Activated B cell treated with CpG ODN at 0.5 μM for 24 hours (primary cell): ENCODE measurements around the gene PNPLA2. TPM values are rescaled to one million over a fixed set of nuclear protein-coding genes. Genes with fewer than 3 reads are reported as not detected.

Source experiments
- ATAC-seq: fragments of 200-7000 bp; cut with Tn5 transposase; one replicate; pipeline ENCODE4 v1.10.0; 2021; ENCODE audit warnings: low read depth, mild to moderate bottlenecking, moderate library complexity
- CTCF ChIA-PET: fragments of 350-600 bp; sonication (Branson Sonifier 250); formaldehyde crosslinking; loops from one replicate; lab custom pipeline; 2021; ENCODE audit warnings: antibody characterized with exemption; lab: Charles Lee
- POLR2A ChIA-PET: fragments of 350-600 bp; sonication (Branson Sonifier 250); formaldehyde crosslinking; loops from one replicate; lab custom pipeline; 2021; ENCODE audit warnings: antibody characterized with exemption; lab: Charles Lee
- DNase-seq: peaks from one replicate; pipeline ENCODE4 v3.0.0; 2022
- H3K27ac Mint-ChIP-seq: one replicate; pipeline ENCODE4 v1.8.0; 2020; ENCODE audit warnings: mixed read lengths
- H3K27me3 Mint-ChIP-seq: one replicate; pipeline ENCODE4 v1.8.0; 2021; ENCODE audit warnings: mixed read lengths
- H3K36me3 Mint-ChIP-seq: one replicate; pipeline ENCODE4 v1.8.0; 2021; ENCODE audit warnings: low read depth, mixed read lengths
- H3K4me1 Mint-ChIP-seq: one replicate; pipeline ENCODE4 v1.8.0; 2021; ENCODE audit warnings: mixed read lengths
- H3K4me3 Mint-ChIP-seq: one replicate; pipeline ENCODE4 v1.8.0; 2020; ENCODE audit warnings: mild to moderate bottlenecking, mixed read lengths
- H3K9me3 Mint-ChIP-seq: one replicate; pipeline ENCODE4 v1.8.0; 2020; ENCODE audit warnings: mixed read lengths
- intact Hi-C: fragments of 100-400 bp; cut with micrococcal nuclease; formaldehyde crosslinking; loops from one replicate; pipeline ENCODE4 v1.15.1; 2024
- total RNA-seq: library from RNA; stranded (reverse); gene quantifications from 2 replicates; pipeline ENCODE4 v1.2.3, GENCODE V29; 2022
- TF ChIP-seq, protein P1 (sequence below): fragments of 200-600 bp; IDR thresholded peaks from one replicate; pipeline ENCODE4 v1.8.0; 2022; ENCODE audit warnings: antibody characterized with exemption, mild to moderate bottlenecking

Gene PNPLA2
- total RNA-seq, 1 donor from 2014 or later: 53.2 TPM

DNA sequence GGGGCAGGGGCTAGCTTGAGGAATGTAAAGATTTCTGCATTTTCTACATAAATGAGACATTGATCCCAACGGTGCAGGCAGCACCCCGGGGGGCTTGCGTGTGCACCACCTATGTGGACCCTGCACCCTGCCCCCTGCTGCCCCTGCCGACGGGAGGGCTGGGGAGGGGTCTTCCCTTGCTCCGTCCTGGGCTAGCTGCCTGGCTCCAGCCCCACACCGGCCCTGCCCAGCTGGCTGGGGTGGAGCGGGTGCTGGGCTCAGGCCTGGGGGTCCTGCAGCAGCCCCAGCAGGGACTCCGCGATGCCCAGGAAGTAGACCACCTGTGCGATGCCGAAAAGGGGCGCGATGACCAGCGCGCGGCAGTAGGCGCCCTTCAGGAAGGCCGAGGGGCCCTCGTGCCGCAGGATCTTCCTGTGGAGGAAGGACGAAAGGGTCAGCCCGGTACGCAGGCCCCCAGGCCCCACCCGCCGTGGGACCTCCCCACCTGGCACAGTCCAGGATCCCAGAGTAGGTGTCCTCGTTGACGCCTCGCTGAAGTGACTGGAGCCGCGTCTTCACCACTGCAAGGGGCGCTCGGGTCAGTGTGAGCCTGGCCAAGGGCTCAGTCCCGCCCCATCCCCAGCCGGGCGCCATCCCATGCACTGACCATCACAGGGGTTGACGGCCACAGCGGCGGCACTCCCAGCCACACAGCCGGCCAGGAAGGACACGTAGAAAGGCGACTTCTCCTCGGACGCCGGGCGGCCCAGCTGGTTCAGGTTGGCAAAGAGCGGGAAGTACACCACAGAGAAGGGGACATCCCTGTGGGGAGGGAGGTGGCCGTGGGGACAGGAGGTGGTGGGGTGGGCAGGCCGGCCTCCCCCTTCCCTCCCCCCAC is 26.8 kb upstream of the PNPLA2 start:
- Mint-ChIP-seq H3K36me3 (peaks cover 21% of the 10 kb centered on the region), H3K4me3 (no peak overlapping the region), H3K4me1 (peaks cover 23% of the 10 kb centered on the region), H3K27ac (no peak overlapping the region), H3K9me3 (no peaks in the 10 kb centered on the region), H3K27me3 (peaks cover 2% of the 10 kb centered on the region)
- ChIA-PET POLR2A (interaction anchor here (0.5 to 0.7 kb wide), 3 partner anchors 95 to 1340 kb away, joined by 3 to 6 read pairs (median 5); partner anchors contain the start of genes DEAF1 and TMEM80), CTCF (no interaction called here)
- TF ChIP-seq, protein P1, sequence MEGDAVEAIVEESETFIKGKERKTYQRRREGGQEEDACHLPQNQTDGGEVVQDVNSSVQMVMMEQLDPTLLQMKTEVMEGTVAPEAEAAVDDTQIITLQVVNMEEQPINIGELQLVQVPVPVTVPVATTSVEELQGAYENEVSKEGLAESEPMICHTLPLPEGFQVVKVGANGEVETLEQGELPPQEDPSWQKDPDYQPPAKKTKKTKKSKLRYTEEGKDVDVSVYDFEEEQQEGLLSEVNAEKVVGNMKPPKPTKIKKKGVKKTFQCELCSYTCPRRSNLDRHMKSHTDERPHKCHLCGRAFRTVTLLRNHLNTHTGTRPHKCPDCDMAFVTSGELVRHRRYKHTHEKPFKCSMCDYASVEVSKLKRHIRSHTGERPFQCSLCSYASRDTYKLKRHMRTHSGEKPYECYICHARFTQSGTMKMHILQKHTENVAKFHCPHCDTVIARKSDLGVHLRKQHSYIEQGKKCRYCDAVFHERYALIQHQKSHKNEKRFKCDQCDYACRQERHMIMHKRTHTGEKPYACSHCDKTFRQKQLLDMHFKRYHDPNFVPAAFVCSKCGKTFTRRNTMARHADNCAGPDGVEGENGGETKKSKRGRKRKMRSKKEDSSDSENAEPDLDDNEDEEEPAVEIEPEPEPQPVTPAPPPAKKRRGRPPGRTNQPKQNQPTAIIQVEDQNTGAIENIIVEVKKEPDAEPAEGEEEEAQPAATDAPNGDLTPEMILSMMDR: no peak
- DNase-seq (no peak), ATAC-seq (no peak)
- intact Hi-C loops: no loop called here

DNA sequence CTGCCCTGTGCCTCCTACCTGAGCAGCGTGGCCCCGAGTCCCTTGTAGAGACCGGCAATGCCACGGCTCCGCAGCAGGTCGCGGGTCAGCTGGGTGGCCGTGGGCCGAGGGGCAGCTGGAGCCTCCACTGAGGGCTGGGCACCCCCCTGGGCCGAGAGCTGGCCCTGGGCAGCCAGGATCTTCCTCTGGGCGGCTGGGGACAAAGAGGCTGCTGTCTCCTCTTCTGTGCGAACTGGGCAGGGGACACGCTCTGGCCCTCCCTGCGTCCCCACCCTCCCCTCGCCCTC is 26.2 kb upstream of the PNPLA2 start:
- no peak for ATAC-seq
- H3K27ac Mint-ChIP-seq: no peak overlapping the region
- H3K36me3 Mint-ChIP-seq: peaks cover 21% of the 10 kb centered on the region
- no peaks in the 10 kb centered on the region for H3K9me3 Mint-ChIP-seq
- no peak for DNase-seq
- intact Hi-C loops: no loop called here
- ChIA-PET CTCF (no interaction called here), POLR2A (no interaction called here)
- TF ChIP-seq, protein P1: no peak
- H3K27me3 Mint-ChIP-seq: peaks cover 2% of the 10 kb centered on the region
- H3K4me3 Mint-ChIP-seq: no peak overlapping the region
- H3K4me1 Mint-ChIP-seq: peaks cover 27% of the 10 kb centered on the region

DNA sequence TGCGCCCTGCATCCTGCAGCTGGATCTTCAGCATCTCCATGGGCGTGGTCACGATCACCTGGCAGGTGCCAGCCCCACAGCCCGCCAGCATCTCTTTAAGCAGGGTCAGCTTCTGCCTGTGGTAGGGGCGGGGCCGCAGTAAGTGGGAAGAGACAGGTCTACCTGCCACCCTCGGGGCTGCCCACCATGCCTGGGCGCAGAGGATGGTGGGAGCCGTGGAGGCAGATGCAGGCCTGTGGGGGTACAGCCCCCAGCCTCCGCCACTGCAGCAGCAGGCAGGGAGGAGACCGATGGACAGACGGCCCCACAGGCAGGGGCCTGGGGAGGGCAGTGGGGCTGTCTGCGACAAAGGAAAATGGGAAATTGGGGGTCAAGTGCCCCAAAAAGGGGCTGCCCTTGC is 25.8 kb upstream of the PNPLA2 start:
- CTCF ChIA-PET: no interaction called here
- Mint-ChIP-seq H3K36me3 (peaks cover 21% of the 10 kb centered on the region), H3K27ac (no peak overlapping the region), H3K4me3 (no peak overlapping the region), H3K9me3 (no peaks in the 10 kb centered on the region), H3K4me1 (peaks cover 27% of the 10 kb centered on the region), H3K27me3 (peaks cover 2% of the 10 kb centered on the region)
- DNase-seq: no peak
- intact Hi-C loops: no loop called here
- TF ChIP-seq, protein P1: no peak
- no peak for ATAC-seq
- POLR2A ChIA-PET: no interaction called here

DNA sequence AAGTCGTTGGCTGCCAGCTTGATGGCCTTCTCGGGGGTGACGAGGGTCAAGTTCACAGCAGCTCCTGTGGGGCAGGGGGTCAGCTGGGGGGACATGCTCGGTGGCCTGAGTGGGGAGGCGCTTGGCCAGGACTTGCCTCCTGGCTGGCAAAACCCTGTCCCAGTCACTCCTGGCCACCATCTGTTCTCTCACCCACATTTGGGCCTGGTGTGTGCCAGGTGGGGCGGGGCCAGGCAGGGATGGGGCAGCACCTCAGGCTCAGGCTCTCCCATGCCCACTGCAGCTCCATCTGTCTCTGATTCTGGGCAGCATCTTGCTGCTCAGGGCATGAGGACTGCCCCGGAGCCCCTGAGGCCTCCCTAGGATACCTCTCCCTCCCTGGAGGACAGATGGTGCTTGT is 25.2 kb upstream of the PNPLA2 start:
- ChIA-PET POLR2A (no interaction called here), CTCF (no interaction called here)
- intact Hi-C loops: no loop called here
- Mint-ChIP-seq H3K27ac (no peak overlapping the region), H3K4me3 (no peak overlapping the region), H3K4me1 (peaks cover 27% of the 10 kb centered on the region), H3K27me3 (peaks cover 2% of the 10 kb centered on the region), H3K36me3 (peaks cover 21% of the 10 kb centered on the region), H3K9me3 (no peaks in the 10 kb centered on the region)
- TF ChIP-seq, protein P1: no peak
- DNase-seq (no peak), ATAC-seq (no peak)

DNA sequence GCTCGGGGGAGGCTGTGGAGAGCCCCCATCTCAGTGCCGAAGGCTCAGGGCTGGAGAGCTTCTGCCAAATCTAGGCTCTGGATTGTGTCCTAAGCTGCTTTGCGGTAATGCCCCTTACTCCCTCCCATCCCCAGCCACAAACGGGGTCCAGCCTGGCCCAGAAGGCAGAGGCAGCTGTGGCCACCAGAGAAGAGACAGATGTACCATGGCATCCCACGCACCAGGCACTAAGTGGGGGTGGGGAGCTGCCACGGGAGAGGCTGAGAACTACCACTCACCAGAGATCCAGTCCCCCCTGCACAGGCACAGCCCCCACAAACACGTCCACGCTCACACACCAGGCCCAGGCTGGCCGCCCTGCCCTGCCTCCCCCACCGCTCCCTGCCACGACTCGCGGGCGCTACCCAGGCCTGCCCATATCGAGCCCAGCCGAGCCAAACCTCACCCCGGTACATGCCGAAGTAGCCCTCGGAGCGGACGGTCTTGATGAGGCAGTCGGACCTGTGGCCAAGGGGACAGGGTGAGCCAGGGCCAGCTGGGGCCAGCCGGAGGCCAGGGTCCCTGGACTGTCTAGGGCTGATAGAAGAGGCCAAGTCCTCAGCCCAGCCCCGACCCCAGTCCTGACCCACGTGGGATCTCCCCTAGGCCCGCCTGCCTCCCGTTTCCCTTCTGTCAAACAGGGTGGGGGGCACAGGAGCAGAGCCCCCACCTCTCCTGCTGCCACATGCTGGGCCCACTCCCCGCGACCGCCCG is 24.5 kb upstream of the PNPLA2 start:
- ATAC-seq: no peak
- peaks cover 21% of the 10 kb centered on the region for H3K36me3 Mint-ChIP-seq
- POLR2A ChIA-PET: no interaction called here
- CTCF ChIA-PET: no interaction called here
- intact Hi-C loops: no loop called here
- H3K27ac Mint-ChIP-seq: no peak overlapping the region
- peak overlapping the region; percentile 41 for H3K4me3 Mint-ChIP-seq
- TF ChIP-seq, protein P1: no peak
- no peaks in the 10 kb centered on the region for H3K27me3 Mint-ChIP-seq
- H3K9me3 Mint-ChIP-seq: no peaks in the 10 kb centered on the region
- no peak for DNase-seq
- peaks cover 27% of the 10 kb centered on the region for H3K4me1 Mint-ChIP-seq
